Measurements from ENCODE around the gene MEG3. TPM values are rescaled to one million over a fixed set of nuclear protein-coding genes. Genes with fewer than 3 reads are reported as not detected.

The MEG3 gene
- total and polyA plus RNA-seq, 8 donors: 15.9 to 398 (median 329) TPM

GRCh38 chr14:100807496-100807895, 18.4 kb upstream of the MEG3 start:
- TF ChIP-seq CTCF (IDR thresholded peaks at IDR 0.05): no peak
- H3K9me3 ChIP-seq: peaks cover 0 to 42% of the 10 kb centered on the region in 2 donors
- no peak overlapping the region for H3K4me3 ChIP-seq
- no peak for DNase-seq
- no peaks in the 10 kb centered on the region for H3K4me1 ChIP-seq
- no peak overlapping the region for H3K27ac ChIP-seq
- H3K36me3 ChIP-seq: no peaks in the 10 kb centered on the region
- H3K27me3 ChIP-seq: peaks cover 0 to 51% of the 10 kb centered on the region in 2 donors
- no peak for ATAC-seq
- intact Hi-C loops (cut with DNase I): no loop called here

DNA sequence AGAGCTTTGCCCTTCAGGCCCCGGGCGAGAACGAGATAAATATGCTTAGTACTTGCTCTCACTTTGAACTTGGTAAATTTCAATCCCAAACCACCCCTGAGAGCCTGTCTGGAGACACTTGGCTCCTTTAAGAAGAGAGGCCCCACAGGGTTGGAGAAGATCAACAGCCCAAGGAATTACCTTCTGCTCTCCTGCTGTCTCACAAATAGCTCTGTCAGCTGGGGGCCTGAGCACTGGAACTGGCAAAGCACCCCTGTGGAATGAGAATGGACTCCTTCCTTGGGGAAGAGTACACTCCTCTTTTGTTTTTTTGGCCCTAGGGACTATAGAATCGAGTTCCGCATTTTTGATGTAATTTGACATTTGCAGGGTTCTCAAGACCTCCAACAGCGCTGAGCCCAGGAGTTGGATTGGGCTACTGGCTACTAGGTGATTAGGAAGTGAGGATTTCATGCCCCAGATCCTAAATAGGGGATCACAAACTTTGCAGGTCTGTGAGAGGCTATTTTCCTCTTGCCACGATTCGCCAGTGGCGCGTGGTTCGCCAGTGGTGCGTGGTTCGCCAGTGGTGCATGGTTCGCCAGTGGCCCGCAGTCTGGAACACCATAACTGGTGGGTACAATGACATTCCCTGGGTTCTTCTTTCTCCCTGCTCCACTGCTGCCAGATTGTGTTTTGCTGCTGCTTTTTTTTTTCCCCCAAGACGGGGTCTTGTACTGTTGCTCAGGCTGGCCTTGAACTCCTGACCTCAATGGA, 17.8 kb upstream of the MEG3 start:
- Histone ChIP-seq H3K9me3 (peaks cover 0 to 42% of the 10 kb centered on the region in 2 donors), H3K27me3 (peaks cover 0 to 51% of the 10 kb centered on the region in 2 donors), H3K4me1 (no peaks in the 10 kb centered on the region), H3K4me3 (no peak overlapping the region), H3K27ac (no peak overlapping the region), H3K36me3 (no peaks in the 10 kb centered on the region)
- no peak for TF ChIP-seq CTCF (IDR thresholded peaks at IDR 0.05)
- ATAC-seq (no peak), DNase-seq (no peak)
- intact Hi-C loops (cut with DNase I): no loop called here

GRCh38 chr14:100810435-100810834, 15.5 kb upstream of the MEG3 start:
- no peak overlapping the region for H3K27ac ChIP-seq
- TF ChIP-seq CTCF (IDR thresholded peaks at IDR 0.05): no peak

GRCh38 chr14:100810861-100811461, 15.0 kb upstream of the MEG3 start:
- H3K36me3 ChIP-seq: no peaks in the 10 kb centered on the region
- ATAC-seq: no peak
- no peak overlapping the region for H3K4me3 ChIP-seq
- peaks cover 0 to 43% of the 10 kb centered on the region in 2 donors for H3K27me3 ChIP-seq
- intact Hi-C loops (cut with DNase I): no loop called here
- H3K27ac ChIP-seq: no peak overlapping the region
- DNase-seq: no peak
- TF ChIP-seq CTCF (IDR thresholded peaks at IDR 0.05): no peak
- peaks cover 0 to 42% of the 10 kb centered on the region in 2 donors for H3K9me3 ChIP-seq
- no peaks in the 10 kb centered on the region for H3K4me1 ChIP-seq

More at GRCh38 chr14:100810435-100810834, 15.5 kb upstream of the MEG3 start:
- ATAC-seq (no peak), DNase-seq (no peak)
- Histone ChIP-seq H3K36me3 (no peaks in the 10 kb centered on the region), H3K4me3 (no peak overlapping the region), H3K9me3 (peaks cover 0 to 42% of the 10 kb centered on the region in 2 donors), H3K27me3 (peaks cover 0 to 47% of the 10 kb centered on the region in 2 donors), H3K4me1 (no peaks in the 10 kb centered on the region)
- intact Hi-C loops (cut with DNase I): no loop called here

DNA sequence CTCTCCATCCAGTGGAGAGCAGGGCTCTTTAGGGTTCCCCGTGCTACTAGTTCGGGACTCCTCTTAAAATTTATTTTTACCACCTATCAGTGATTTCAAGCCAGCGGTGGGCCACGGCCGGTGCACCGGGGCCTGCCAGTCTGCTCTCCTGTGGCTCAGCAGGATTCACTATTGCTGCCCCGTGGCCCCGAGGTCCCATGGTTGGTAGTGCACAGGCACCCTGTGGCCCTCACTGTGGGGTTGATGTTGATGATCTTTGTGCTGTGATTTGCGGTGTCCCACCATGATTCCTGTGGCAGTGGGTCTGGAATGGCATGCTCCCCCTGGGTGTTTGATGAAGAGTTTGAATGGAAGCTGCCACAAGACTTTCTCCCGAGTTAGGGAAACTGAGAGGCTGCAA, 12.6 kb upstream of the MEG3 start:
- no peak for TF ChIP-seq CTCF (IDR thresholded peaks at IDR 0.05)
- Histone ChIP-seq H3K27ac (no peak overlapping the region), H3K4me1 (no peaks in the 10 kb centered on the region), H3K9me3 (peaks cover 0 to 33% of the 10 kb centered on the region in 2 donors), H3K36me3 (no peaks in the 10 kb centered on the region), H3K4me3 (no peak overlapping the region), H3K27me3 (peaks cover 0 to 35% of the 10 kb centered on the region in 2 donors)
- DNase-seq: no peak
- intact Hi-C loops (cut with DNase I): no loop called here
- ATAC-seq: no peak
